VCaP (cell line): Measurements from ENCODE around the gene TMA7.

ENCODE experiments used
- H3K27ac ChIP-seq: fragments of 450-650 bp; 2 replicates; pipeline ENCODE4 v1.5.1; 2017
- CTCF ChIP-seq: fragments of 450-650 bp; conservative IDR thresholded peaks from 2 replicates; pipeline ENCODE4 v1.5.1; 2017; ENCODE audit warnings: mild to moderate bottlenecking, moderate library complexity

The TMA7 gene

GRCh38 chr3:48429960-48430707 lies 9.9 kb upstream of the TMA7 start, which contains the start of gene PLXNB1:
Gene PLXNB1, minus strand, starts transcription at chr3:48430086. Its CDS starts 5,475 bp downstream, at chr3:48424611.
- peak within 1 kb of the TSS; percentile 96 for H3K27ac ChIP-seq
- TF ChIP-seq CTCF: no peak

- H3K27ac ChIP-seq: peak overlapping the region; percentile 96
- no peak for TF ChIP-seq CTCF
Observed at GRCh38 chr3:48430708-48431101, 9.4 kb upstream of the TMA7 start.

GRCh38 chr3:48431224-48432029 lies 8.6 kb upstream of the TMA7 start:
- TF ChIP-seq CTCF: no peak
- peak overlapping the region; percentile 96 for H3K27ac ChIP-seq

- TF ChIP-seq CTCF: peak; percentile 52; the same call in 1 of the 2 replicates
- H3K27ac ChIP-seq: no peak overlapping the region
Observed at GRCh38 chr3:48432411-48433371, 7.4 kb upstream of the TMA7 start.

GRCh38 chr3:48433472-48434118 lies 6.5 kb upstream of the TMA7 start:
- TF ChIP-seq CTCF: no peak
- no peak overlapping the region for H3K27ac ChIP-seq

GRCh38 chr3:48434591-48435222 lies 5.3 kb upstream of the TMA7 start:
- TF ChIP-seq CTCF: no peak
- peak overlapping the region; percentile 16; the same call in 1 of the 2 replicates for H3K27ac ChIP-seq
